GM19025 (cell line): ENCODE measurements around the gene ZNF805.
A peak's percentile ranks its signal among the peaks of the same experiment; 100 is the strongest.
"Not testable (repeated sequence)": the region's sequence is repeated elsewhere in the genome, so short reads cannot be mapped to it uniquely, and the experiment has no call there.

Experiments
- ATAC-seq: cut with Tn5 transposase; IDR thresholded peaks from one replicate; pipeline ENCODE4 v1.9.1; 2021; ENCODE audit warnings: mild to moderate bottlenecking, low read depth, moderate library complexity; ENCODE audit not compliant: unreplicated experiment

Gene ZNF805

GRCh38 chr19:57240311-57241090 lies at the start of gene ZNF805:
ZNF805 (plus strand) TSS chr19:57240632; CDS start chr19:57240892, 260 bp downstream.
- ATAC-seq = peak; percentile 89

- peak; percentile 98 for ATAC-seq
Observed at GRCh38 chr19:57191141-57192076, 49.0 kb upstream of the ZNF805 start, which contains the start of gene ZNF264. ZNF264 (plus strand) TSS chr19:57191500; CDS start chr19:57191914, 414 bp downstream.

DNA sequence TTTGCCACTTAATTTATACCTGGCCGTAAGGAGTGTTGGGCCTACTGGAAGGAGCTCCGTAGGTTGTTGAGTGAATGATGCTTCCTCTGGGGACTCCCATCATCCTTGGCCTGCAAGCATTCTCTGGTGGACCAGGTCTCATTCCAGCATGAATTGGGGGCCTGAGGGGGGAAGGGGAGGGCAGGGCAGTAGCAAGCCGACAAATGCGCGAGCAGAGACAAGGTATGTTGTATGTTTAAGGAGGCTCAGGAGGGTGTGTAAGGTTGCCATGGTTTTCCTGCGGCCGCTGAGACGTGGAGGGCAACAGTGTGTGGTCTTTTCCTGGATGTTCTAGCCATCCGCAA lies 48.4 kb upstream of the ZNF805 start:
- ATAC-seq = no peak

DNA sequence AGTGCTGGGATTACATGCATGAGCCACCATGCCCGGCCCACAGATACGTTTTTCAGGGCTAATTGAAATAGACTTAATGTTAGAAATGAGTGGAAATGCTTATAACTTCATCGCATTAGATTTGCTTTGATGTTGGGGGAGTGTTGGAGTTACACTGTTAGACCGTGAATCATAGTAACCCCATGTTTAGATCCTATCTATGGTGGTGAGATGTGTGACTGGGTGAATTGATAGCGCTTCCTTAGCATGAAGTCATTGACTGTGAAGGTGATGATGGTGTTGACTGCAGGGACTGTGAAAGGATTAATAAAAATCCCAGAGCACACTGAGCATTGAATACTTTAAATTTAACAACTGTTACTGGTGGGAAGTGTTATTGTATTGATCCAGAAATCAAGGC lies 47.4 kb upstream of the ZNF805 start:
- ATAC-seq = no peak

GRCh38 chr19:57197874-57198273 lies 42.6 kb upstream of the ZNF805 start:
- not testable (repeated sequence) for ATAC-seq

GRCh38 chr19:57202160-57202559 lies 38.3 kb upstream of the ZNF805 start:
- ATAC-seq = no peak

DNA sequence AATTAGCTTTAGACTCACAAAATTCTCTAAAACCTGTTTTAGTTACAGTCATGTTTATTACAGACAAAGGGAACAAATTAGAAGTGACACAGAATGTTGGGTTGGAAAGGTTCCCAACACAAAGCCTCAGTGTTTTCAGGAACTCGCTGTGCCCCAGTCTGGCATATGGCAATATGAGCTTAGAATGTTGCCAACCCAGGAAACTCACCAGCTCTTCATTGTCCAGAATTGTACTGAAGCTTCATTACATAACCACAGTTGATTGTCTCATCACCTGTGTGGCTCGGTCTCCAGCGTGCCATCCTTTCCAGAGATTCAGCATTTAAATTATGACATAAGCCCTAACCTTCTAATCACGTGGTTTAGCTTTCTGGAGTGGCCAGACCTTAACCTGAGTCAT lies 30.1 kb upstream of the ZNF805 start:
- ATAC-seq = no peak

- no peak for ATAC-seq
Observed at GRCh38 chr19:57212109-57212508, 28.3 kb upstream of the ZNF805 start.

GRCh38 chr19:57227502-57227901 lies 12.9 kb upstream of the ZNF805 start:
- no peak for ATAC-seq

- no peak for ATAC-seq
Observed at GRCh38 chr19:57231686-57232085, 8.7 kb upstream of the ZNF805 start.

DNA sequence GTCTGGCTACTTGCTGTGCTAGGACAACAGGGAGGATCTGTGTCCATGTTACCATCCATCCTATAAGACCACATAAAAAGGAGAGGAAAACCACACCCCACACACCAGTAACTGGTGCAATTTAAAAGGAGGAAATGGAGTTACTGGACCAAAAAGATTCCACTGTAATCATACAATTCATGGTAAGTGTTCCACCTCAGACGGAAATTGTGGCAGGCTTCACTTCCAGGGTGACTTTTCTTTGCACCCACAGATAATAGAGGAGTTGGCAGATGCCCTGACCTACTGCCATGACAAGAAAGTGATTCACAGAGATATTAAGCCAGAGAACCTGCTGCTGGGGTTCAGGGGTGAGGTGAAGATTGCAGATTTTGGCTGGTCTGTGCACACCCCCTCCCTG lies 7.2 kb upstream of the ZNF805 start:
- ATAC-seq = no peak

DNA sequence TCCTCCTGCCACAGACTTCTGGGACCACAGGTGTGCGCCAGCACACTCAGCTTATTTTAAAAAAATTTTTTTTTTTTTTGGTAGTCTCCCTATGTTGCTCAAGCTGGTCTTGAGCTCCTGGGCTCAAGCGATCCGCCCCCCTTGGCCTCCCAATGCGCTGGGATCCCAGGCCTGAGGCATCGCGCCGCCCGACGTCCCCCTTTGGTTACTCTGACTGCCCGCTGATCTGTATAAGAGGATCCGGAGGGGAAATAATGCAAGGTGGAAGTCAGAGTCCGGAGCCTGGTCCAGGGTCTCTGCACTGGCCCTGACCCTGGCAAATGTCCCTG lies 486 bp upstream of the ZNF805 start:
- no peak for ATAC-seq

DNA sequence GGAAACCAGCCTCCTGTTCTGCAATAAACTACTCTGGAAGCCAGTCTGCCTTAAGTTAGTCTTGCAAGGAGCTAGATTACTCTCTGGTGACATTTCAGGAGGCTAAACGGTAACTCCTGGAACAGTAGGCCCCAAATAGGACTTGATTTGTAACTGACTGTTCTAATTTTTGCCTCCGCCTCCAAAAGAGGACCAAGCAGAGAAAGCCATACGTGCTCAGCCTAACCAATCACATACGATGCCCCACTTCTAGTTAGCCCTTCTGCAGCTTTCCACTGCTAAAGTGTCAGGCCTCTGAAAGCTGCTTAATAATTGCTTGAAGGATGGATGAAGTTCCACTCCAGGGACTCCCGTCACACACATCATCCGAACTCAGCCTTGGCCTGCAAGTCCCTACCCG lies 744 bp downstream of the ZNF805 start:
- no peak for ATAC-seq

GRCh38 chr19:57242821-57243220 lies 2.4 kb downstream of the ZNF805 start:
- no peak for ATAC-seq

DNA sequence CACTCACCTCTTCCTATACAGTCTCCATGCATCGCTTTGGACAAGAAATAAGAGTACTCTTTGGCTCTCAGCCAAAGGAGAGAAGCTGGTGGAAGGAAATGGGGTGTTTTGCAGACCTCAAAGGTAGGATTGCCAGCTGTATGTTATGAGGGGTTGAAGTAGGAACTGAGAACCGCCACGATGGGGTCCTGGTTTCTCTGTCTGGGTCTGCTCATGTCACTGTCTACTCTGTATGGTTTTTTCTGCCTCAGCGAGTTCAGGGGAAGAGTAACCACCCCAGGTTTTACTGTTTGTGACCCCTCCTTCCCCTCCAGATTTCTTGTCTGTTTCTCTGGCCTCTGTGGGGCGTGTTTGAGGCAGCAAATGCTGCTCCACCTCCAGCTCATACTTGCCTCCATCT lies 4.1 kb downstream of the ZNF805 start:
- no peak for ATAC-seq

GRCh38 chr19:57245066-57245465 lies 4.6 kb downstream of the ZNF805 start:
- ATAC-seq = no peak

DNA sequence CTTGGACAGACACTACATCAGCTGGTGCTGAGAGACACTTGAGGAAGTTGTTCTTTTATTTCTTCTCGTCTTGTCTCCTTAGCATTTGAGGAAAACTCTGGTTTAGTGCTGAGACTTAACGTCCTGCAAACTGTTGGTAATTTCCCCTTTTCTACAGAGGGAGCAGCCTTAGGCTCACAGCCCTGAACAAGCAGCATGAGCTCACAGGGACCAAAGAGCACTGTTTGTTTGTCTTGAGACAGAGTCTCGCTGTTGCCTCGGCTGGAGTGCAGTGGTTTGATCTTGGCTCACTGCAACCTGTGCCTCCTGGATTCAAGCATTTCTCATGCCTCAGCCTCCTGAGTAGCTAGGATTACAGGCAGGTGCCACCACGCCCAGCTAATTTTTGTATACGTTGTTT lies 5.5 kb downstream of the ZNF805 start:
- ATAC-seq = no peak

GRCh38 chr19:57248646-57249045 lies 8.2 kb downstream of the ZNF805 start:
- ATAC-seq = no peak

- no peak for ATAC-seq
Observed at GRCh38 chr19:57249329-57249728, 8.9 kb downstream of the ZNF805 start.

DNA sequence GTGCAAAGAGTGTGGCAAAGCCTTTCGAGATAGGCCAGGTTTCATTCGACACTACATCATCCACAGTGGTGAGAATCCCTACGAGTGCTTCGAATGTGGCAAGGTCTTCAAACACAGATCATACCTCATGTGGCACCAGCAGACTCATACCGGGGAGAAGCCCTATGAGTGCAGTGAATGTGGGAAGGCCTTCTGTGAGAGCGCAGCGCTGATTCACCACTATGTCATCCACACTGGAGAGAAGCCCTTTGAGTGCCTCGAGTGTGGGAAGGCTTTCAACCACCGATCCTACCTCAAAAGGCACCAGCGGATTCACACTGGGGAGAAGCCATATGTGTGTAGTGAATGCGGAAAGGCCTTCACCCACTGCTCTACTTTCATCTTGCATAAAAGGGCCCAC lies 13.3 kb downstream of the ZNF805 start:
- ATAC-seq = not testable (repeated sequence)

GRCh38 chr19:57262044-57262443 lies 21.6 kb downstream of the ZNF805 start:
- no peak for ATAC-seq
